Stimulated activated CD8-positive, alpha-beta memory T cell treated with anti-CD3 and anti-CD28 coated beads, Interleukin-4, amount 100 ng/mL, for 24 hours (primary cell): ENCODE measurements around the gene PHF24.
"Not testable (repeated sequence)": the region's sequence is repeated elsewhere in the genome, so short reads cannot be mapped to it uniquely, and the experiment has no call there.

Experiments
- DNase-seq: peaks from one replicate; pipeline ENCODE4 v3.0.0-alpha.2; 2020; ENCODE audit warnings: low read depth

PHF24 gene

DNA sequence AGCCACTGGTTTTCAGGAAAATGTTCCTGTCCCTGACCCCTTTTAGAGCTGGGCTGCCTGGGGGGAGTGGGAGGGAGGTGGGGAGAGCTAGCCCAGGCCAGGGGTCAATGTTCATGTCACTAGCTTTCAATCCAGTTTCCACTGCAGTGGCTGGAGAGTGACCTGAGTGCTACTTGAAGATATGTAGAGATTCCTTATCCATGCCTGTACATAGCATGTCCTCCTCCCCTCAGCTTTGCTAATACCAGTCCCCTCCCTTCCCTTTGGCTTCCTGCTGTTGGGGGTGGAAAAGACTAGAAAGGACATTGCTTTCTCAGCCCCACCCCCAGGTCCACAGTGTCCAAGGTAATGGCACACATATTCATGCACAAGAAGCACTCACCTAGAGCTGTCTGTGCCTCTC, 39.3 kb downstream of the PHF24 start:
- DNase-seq: no peak

GRCh38 chr9:34998266-34998665, 40.2 kb downstream of the PHF24 start:
- DNase-seq: no peak

- no peak for DNase-seq
These were observed 41.5 kb downstream of the PHF24 start for GRCh38 chr9:34999576-34999975.

- DNase-seq: no peak
These were observed 42.6 kb downstream of the PHF24 start for GRCh38 chr9:35000535-35001284.

GRCh38 chr9:35001285-35001677, 43.2 kb downstream of the PHF24 start:
- no peak for DNase-seq

- DNase-seq: no peak
These were observed 43.9 kb downstream of the PHF24 start for GRCh38 chr9:35001803-35002502.

DNA sequence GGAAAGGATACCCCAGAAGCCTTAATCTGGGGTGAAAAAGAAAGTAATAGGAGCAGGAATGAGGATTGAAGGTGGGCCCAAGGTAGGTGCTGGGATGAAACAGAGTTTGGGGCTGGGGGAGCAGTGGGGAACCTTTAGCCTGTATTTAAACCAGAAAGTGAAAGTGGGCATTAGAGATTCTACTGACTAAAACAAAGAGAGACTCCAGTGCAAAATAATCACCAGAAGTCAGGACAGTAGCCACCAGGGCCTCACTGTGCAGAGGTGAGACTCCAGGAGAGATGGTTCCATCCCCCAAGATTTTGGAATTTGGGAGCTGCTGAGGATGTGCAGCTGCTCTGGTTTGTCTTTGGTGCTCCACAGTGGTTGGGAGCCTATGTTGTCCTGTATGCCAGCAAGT, 44.5 kb downstream of the PHF24 start:
- DNase-seq: no peak

DNA sequence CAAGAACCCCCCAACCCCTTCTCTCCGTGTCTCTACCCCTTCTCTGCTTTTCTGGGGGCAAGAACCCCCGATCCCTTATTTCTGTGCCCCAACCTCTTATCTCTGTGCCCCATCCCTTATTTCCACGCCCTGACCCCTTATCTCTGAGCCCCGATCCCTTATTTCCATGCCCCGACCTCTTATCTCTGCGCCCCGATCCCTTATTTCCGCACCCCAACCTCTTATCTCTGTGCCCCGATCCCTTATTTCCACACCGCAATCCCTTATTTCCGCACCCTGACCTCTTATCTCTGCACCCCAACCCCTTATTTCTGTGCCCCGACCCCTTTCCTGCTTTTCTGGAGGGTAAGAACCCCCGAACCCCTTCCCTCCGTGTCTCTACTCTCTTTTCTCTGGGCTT, 46.2 kb downstream of the PHF24 start:
- DNase-seq: not testable (repeated sequence)

GRCh38 chr9:35010351-35010958, 52.4 kb downstream of the PHF24 start:
- no peak for DNase-seq

GRCh38 chr9:35014517-35014916, 56.4 kb downstream of the PHF24 start:
- no peak for DNase-seq

DNA sequence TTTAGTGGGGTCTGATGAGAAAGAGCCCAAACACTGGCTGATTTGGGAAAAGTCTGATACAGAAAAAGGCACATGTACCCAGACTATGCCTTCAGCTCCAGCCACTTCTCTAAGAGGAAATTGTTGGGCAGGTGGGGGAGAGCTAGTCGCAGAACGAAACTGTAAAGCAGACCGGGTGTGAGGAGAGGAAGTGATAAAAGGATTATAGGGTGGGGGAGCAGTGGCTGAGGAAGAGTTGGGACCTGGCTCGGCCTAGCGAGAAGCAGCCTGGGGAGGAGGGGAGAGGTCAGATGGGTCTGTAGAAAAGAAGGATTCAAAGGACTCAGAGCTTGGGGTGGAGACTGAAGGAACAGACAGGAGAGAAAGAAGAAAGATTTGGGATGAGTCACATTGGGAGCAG, 65.4 kb downstream of the PHF24 start:
- DNase-seq: not testable (repeated sequence)

DNA sequence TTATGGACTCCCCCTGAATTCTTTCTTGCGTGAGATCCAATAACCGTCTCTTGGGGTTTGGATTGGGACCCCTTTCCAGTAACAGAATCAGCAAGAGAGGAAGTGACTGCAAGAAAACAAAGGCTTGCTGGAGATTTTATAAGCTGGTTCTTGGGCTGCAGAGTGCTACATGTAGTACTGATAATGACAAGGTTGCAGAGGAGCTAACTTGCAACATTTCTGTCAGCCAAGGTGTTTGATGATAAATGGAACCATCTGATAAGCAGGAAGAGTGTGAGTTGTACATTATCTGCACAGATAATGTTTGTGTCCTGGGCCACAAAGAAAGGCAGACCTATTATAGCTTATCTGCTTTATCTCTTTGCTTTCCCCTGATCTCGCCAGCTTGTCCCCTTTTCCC, 68.6 kb downstream of the PHF24 start:
- DNase-seq: no peak

DNA sequence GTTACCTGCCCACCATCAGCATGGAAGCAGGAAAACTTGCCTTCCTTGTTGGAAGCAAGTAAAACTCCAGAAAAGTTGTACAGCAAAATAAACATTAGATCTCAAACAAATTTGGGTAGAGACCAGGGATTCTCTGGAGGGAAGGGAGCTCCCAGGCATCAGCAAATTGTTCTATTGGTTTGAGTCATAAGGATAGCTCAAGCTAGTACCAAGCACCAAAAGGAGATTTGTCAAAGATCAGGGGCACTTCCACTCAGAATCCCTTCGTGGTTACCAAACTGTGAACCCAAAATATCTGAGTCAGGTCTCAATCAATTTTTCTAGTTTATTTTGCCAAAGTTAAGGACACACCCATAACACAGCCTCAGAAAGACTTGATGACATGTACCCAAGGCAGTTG, 69.3 kb downstream of the PHF24 start:
- DNase-seq: no peak

DNA sequence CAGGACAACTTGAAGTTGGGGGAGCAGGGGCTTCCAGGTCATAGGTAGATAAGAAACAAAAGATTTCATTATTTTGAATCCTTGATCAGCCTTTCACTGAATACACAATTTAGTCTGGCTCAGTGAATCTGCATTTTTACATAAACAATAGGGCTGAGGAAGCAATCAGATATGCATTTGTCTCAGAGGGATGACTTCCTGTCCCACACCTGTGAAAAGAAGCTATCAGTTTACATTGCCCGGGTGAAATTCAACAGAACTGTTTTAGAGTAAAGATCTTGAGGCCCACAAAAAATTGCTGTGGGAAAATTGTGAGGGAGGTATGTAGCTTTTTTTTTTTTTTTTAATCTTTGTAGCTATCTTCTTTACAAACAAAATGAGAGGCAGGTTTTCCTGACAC, 69.8 kb downstream of the PHF24 start:
- no peak for DNase-seq

DNA sequence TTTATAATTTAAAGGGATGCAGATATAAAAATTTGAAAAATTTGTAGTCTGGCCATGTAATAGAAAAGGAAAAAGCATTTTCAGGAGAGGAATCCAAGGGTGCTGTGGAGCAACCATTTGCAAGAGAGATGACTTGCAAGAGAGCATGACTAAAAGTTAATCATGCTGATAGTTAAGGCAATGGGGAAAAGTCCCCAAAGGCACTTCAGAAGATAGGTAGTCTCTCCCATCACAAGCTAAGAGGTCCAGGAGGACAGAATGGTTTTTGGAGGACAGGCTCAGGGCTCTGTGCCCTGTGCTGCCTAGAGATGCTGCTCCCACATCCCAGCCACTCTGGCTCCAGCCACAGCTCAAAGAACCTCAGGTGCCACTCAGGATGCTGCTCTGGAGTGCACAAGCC, 70.3 kb downstream of the PHF24 start:
- DNase-seq: no peak

GRCh38 chr9:35029241-35029640, 71.2 kb downstream of the PHF24 start:
- no peak for DNase-seq

GRCh38 chr9:35029852-35030251, 71.8 kb downstream of the PHF24 start:
- DNase-seq: no peak
